Pancreas (tissue), 10 donors: Measurements from ENCODE around the gene MYPOP. TPM values are rescaled to one million over a fixed set of nuclear protein-coding genes. Genes with fewer than 3 reads are reported as not detected.

Experiments
- ATAC-seq, 4 donors: fragments of 200-7000 bp; cut with Tn5 transposase; one replicate each; pipeline versions ENCODE4 v1.8.0 to v1.9.1; 2020; ENCODE audit warnings: mild to moderate bottlenecking in 4 of 4, moderate library complexity in 4 of 4
- DNase-seq, 6 donors: peaks; one replicate each; pipeline ENCODE4 v3.0.0-alpha.2; 2020
- FAIRE-seq: peaks from 2 replicates; lab custom pipeline; 2012; peaks lifted over from hg19 to GRCh38; lab: Jason Lieb, UNC
- H3K27ac ChIP-seq, 4 donors: fragments of 200-600 bp; sonication (generic); 1 replicate in 3 of 4; 2 replicates in 1 of 4; pipeline versions ENCODE4 v1.5.0 to v1.8.0; 2020
- H3K27me3 ChIP-seq, 4 donors: fragments of 200-600 bp; one replicate each; pipeline ENCODE4 v1.8.0; 2021
- H3K36me3 ChIP-seq, 3 donors: fragments of 200-600 bp; sonication (generic) in 1 of 3; one replicate each; pipeline versions ENCODE4 v1.5.0 to v1.8.0; 2020 to 2021
- H3K4me1 ChIP-seq, 3 donors: fragments of 200-600 bp; one replicate each; pipeline ENCODE4 v1.8.0; 2021
- H3K4me3 ChIP-seq, 4 donors: fragments of 200-600 bp; sonication (generic) in 2 of 4; one replicate each; pipeline versions ENCODE4 v1.5.0 to v1.8.0; 2020 to 2021
- H3K9me3 ChIP-seq, 4 donors: fragments of 200-600 bp; one replicate each; pipeline ENCODE4 v1.8.0; 2021
- WGBS, 2 donors: extraction: QIAGEN DNeasy Blood & Tissue Kit; methylation state at CpG; one replicate each; pipeline ENCODE4 v1.1.7; 2013; 5-methylcytosine and 5-hydroxymethylcytosine counted together
- intact Hi-C, 3 donors: fragments of 100-400 bp; cut with DNase I; formaldehyde crosslinking; loops; one replicate each; pipeline versions ENCODE4 v1.11.1 to v1.14.2; 2022
- polyA plus RNA-seq, 2 donors: library from polyadenylated mRNA; stranded (reverse); fragments of 200-250 nt; gene quantifications; one replicate each; pipeline ENCODE4 v1.2.3, GENCODE V29; 2013
- total RNA-seq, 6 donors: library from RNA; stranded (reverse); fragmentation: NEBNext Ultra II Directional in 4 of 6; extraction: Animal tissue kit (Norgen Biotek cat#: 25700) in 4 of 6; gene quantifications; one replicate each; pipeline versions ENCODE4 v1.2.1 to v1.2.4, GENCODE V29; 2021 to 2023
- TF ChIP-seq, protein P1 (sequence below), 4 donors: fragments of 200-600 bp; sonication (generic) in 3 of 4; IDR thresholded peaks; one replicate each; pipeline versions ENCODE4 v1.5.0 to v1.8.0; 2021; ENCODE audit warnings: antibody characterized with exemption in 4 of 4
- donor health status: healthy with polysubstance abuse.
- donor health status: DM: no; HTN: no; CAD: no; lungs with moderate emphysema.
- donor health status: DM: no; HTN: no; CAD: no.
- donor health status: control.
- donor health status: control.
- donor health status: Bipolar disorder and iron deficiency.
- donor health status: DM: yes; HTN: yes; CAD: no.
- donor health status: DM: no; HTN: no; CAD: no.
- donor health status: DM: no; HTN: no; CAD: no.
- donor health status: DM: yes; HTN: yes; CAD: no.

MYPOP gene, protein sequence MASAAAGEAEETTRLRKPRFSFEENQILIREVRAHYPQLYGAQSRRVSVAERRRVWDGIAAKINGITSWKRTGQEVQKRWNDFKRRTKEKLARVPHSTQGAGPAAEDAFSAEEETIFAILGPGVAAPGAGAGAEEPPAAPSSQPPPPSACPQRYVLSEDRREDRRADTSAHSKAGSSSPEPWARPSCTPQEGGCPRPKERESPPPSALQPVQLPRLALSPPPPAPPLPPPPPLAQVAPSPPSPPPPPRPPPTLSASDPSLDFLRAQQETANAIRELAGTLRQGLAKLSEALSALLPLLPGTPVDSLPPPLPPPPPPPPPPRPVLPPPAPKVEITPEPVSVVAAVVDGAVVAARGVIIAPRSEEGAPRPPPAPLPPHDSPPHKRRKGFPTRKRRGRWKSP
- total RNA-seq (1 to 10 TPM; 3.6 to 5.6 (median 4.4) TPM), polyA plus RNA-seq (1 to 10 TPM; 5.2 to 6.9 TPM)

DNA sequence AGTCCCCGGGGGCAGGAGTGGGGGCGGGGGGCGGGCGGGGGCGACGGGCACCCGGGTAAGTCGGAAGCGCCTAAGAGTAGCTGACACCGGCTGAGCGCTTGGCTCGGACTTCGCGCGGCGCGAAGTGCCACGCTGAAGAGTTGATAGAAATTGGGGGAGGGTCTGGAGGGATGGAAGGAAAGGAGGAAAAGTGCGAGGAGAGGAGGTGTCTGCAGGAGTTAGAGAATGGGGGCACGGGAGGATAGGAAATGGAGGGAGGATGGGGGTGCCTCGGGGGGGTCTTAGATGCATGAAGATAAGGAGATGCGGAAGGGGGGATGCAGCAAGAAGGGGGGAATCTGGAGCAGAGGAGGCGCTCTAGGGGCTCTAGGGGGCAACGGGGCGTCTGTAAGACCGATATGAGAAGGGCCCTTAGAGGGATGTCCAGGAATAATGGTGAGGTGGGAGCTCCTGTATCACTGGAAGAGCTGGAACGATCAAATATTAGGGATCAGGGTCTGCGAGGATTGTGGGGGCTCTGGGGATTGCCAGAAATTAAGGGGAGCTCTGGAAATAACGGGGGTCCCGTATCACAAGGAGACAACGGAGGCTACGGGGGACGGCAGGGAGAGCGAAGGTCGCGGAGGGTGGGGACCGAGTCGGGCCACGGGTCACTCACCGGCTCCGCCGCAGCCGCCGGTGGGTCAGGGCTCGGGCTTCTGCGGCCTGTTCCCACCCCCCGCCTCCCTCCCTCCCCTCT lies at the start of gene MYPOP:
TSS of gene MYPOP (minus strand) at position 702 of the 739 bp plus-strand sequence. CDS start 840 bp downstream, outside the sequence.
- H3K27ac ChIP-seq = peak within 1 kb of the TSS in 3 of 4 donors; percentile 35 to 66 (median 60)
- H3K9me3 ChIP-seq = no peaks in the 10 kb centered on the region
- TF ChIP-seq, protein P1, sequence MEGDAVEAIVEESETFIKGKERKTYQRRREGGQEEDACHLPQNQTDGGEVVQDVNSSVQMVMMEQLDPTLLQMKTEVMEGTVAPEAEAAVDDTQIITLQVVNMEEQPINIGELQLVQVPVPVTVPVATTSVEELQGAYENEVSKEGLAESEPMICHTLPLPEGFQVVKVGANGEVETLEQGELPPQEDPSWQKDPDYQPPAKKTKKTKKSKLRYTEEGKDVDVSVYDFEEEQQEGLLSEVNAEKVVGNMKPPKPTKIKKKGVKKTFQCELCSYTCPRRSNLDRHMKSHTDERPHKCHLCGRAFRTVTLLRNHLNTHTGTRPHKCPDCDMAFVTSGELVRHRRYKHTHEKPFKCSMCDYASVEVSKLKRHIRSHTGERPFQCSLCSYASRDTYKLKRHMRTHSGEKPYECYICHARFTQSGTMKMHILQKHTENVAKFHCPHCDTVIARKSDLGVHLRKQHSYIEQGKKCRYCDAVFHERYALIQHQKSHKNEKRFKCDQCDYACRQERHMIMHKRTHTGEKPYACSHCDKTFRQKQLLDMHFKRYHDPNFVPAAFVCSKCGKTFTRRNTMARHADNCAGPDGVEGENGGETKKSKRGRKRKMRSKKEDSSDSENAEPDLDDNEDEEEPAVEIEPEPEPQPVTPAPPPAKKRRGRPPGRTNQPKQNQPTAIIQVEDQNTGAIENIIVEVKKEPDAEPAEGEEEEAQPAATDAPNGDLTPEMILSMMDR (IDR thresholded peaks at IDR 0.05) = no peak
- no peaks in the 10 kb centered on the region for H3K27me3 ChIP-seq
- FAIRE-seq (no peak), ATAC-seq (peak in 1 of 4 donors; percentile 0), DNase-seq (peak in 1 of 6 donors; percentile 33)
- 1% methylated on average over 41 to 47 of the region's 47 CpGs for WGBS, 2 donors
- peak within 1 kb of the TSS; percentile 47 to 74 (median 56) for H3K4me3 ChIP-seq
- intact Hi-C loops = no loop called here
- peaks cover 8 to 21% (median 17%) of the 10 kb centered on the region in 3 donors for H3K4me1 ChIP-seq
- peaks cover 0 to 10% (median 0%) of the 10 kb centered on the region in 3 donors for H3K36me3 ChIP-seq

DNA sequence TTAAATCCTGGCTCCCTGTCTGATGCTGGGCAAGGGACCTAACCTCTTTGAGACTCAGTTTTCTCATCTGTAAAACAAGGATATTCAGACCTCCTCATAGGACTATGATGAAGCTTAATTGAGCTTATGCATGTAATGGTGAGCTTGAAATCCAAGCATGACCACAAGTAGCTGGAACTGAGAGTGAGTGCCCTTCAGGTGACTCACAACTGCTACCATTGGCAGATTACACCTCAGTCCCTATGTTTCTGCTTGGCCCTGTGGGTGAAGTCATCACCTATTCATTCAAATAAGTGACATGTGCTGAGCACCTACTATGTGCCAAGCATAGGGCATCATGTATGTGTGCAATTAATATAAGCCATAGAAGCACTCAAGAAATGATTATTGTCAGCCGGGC lies 45.5 kb upstream of the MYPOP start:
- Histone ChIP-seq H3K9me3 (no peaks in the 10 kb centered on the region), H3K27me3 (peaks cover 0 to 4% (median 2%) of the 10 kb centered on the region in 4 donors), H3K27ac (no peak overlapping the region), H3K4me1 (peaks cover 0 to 4% (median 0%) of the 10 kb centered on the region in 3 donors), H3K36me3 (no peaks in the 10 kb centered on the region), H3K4me3 (no peak overlapping the region)
- FAIRE-seq (no peak), ATAC-seq (no peak), DNase-seq (no peak)
- 83% methylated on average over 1 of the region's 1 CpG for WGBS, 2 donors
- TF ChIP-seq, protein P1 (IDR thresholded peaks at IDR 0.05) = no peak
- intact Hi-C loops = no loop called here

DNA sequence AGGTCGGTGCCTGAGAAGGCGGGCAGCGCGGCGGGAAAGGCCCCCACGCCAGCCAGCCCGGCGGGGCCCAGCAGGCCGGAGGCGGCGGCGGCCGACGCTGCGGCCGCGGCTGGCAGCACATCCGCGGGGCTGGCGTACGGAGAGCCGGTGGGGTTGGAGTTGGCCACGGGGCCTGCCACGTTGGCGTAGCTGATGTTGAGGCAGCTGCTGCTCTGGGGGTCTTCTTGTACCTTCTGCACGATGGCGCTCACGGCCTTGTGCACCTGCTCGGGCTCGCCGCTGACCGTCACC lies 38.0 kb upstream of the MYPOP start:
- DNase-seq (no peak), FAIRE-seq (no peak), ATAC-seq (no peak)
- 47 to 51% methylated on average over 17 to 32 of the region's 32 CpGs for WGBS, 2 donors
- Histone ChIP-seq H3K4me3 (no peak overlapping the region), H3K36me3 (no peaks in the 10 kb centered on the region), H3K9me3 (no peaks in the 10 kb centered on the region), H3K27me3 (peaks cover 0 to 9% (median 0%) of the 10 kb centered on the region in 4 donors), H3K4me1 (no peaks in the 10 kb centered on the region), H3K27ac (no peak overlapping the region)
- TF ChIP-seq, protein P1 (IDR thresholded peaks at IDR 0.05) = no peak
- intact Hi-C loops = no loop called here

DNA sequence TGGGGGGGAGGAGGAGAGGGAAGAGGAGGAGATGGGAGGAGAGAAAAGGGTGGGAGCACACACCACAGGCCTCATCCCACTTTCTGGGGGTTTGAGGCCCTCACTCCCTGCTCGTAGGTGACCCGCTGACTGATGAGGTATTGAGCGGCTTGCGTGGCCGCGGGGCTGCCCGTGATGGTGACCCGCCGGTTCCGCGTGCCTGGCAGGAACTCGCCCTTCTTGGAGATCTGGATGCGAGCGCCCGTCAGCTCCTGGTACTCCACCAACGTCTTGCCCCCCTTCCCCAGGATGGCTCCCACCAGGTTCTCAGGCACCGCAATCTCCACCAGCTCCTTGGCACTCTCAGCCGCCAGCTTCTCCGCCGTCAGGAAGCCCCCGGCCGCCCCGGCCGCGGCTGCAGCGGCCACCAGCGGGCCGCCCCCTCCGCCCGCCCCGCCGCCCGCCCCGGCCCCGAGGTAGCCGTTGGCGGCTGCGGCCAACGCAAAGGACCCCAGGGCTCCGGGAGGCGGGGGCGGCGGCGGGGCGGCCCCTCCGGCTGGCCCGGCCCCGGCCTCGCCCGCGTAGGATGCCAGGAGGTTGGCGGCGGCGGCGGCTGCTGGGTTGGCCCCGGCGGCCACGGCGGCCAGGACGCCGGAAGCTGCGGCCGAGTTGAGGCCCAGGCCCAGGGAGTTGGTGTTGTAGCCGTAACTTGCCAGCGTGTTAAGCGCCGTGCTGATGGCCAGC lies 37.5 kb upstream of the MYPOP start:
- intact Hi-C loops = no loop called here
- no peak overlapping the region for H3K4me3 ChIP-seq
- TF ChIP-seq, protein P1 (IDR thresholded peaks at IDR 0.05) = no peak
- 23 to 39% methylated on average over 23 to 67 of the region's 67 CpGs for WGBS, 2 donors
- DNase-seq = no peak
- no peak for FAIRE-seq
- no peak overlapping the region for H3K27ac ChIP-seq
- no peak for ATAC-seq
- H3K27me3 ChIP-seq = peaks cover 0 to 9% (median 0%) of the 10 kb centered on the region in 4 donors
- no peaks in the 10 kb centered on the region for H3K9me3 ChIP-seq
- no peaks in the 10 kb centered on the region for H3K4me1 ChIP-seq
- no peaks in the 10 kb centered on the region for H3K36me3 ChIP-seq
